GM23338 (cell line): ENCODE measurements around the gene DCTPP1. TPM values are rescaled to one million over a fixed set of nuclear protein-coding genes. Genes with fewer than 3 reads are reported as not detected.

Experiments used
- ATAC-seq: fragments of 200-7000 bp; cut with Tn5 transposase; 3 replicates; pipeline ENCODE4 v1.9.1; 2020
- DNase-seq: peaks from one replicate; pipeline ENCODE4 v3.0.0-alpha.2; 2015; ENCODE audit warnings: low spot score
- H2AFZ ChIP-seq: fragments of 200-600 bp; sonication (generic); 2 replicates; pipeline ENCODE4 v1.8.0; 2016; ENCODE audit warnings: antibody characterized with exemption, mild to moderate bottlenecking, moderate library complexity
- H3F3A ChIP-seq: fragments of 200-600 bp; sonication (generic); replicated peaks from 2 replicates; pipeline ENCODE4 v1.8.0; 2017; ENCODE audit warnings: antibody characterized with exemption, mixed run types, low read depth
- H3K27ac ChIP-seq: fragments of 200-600 bp; sonication (generic); 2 replicates; pipeline ENCODE4 v1.6.1; 2016; ENCODE audit warnings: low read depth
- H3K27me3 ChIP-seq: fragments of 200-600 bp; sonication (generic); 2 replicates; pipeline ENCODE4 v1.8.0; 2016; ENCODE audit warnings: mild to moderate bottlenecking, mixed run types, moderate library complexity; ENCODE audit not compliant: insufficient read depth
- H3K36me3 ChIP-seq: fragments of 200-600 bp; sonication (generic); 2 replicates; pipeline ENCODE4 v1.8.0; 2016; ENCODE audit warnings: mild to moderate bottlenecking; ENCODE audit not compliant: insufficient read depth
- H3K4me1 ChIP-seq: fragments of 200-600 bp; sonication (generic); 2 replicates; pipeline ENCODE4 v1.8.0; 2016; ENCODE audit warnings: mild to moderate bottlenecking, moderate library complexity; ENCODE audit not compliant: insufficient read depth
- H3K4me2 ChIP-seq: fragments of 200-600 bp; sonication (generic); 2 replicates; pipeline ENCODE4 v1.7.1; 2017; ENCODE audit warnings: mixed run types
- H3K4me3 ChIP-seq: fragments of 200-600 bp; sonication (generic); 2 replicates; pipeline ENCODE4 v1.6.1; 2016; ENCODE audit warnings: mixed run types
- H3K79me2 ChIP-seq: fragments of 200-600 bp; sonication (generic); replicated peaks from 2 replicates; pipeline ENCODE4 v1.8.0; 2017; ENCODE audit warnings: mild to moderate bottlenecking; ENCODE audit not compliant: insufficient read depth
- H3K9me2 ChIP-seq: fragments of 200-600 bp; sonication (generic); 2 replicates; pipeline ENCODE4 v1.8.0; 2017; ENCODE audit not compliant: insufficient read depth
- H4K20me1 ChIP-seq: fragments of 200-600 bp; sonication (generic); replicated peaks from 2 replicates; pipeline ENCODE4 v1.8.0; 2017; ENCODE audit warnings: mild to moderate bottlenecking; ENCODE audit not compliant: insufficient read depth
- H3K27ac Mint-ChIP-seq: 2 replicates; pipeline ENCODE4 v1.8.0; 2020; ENCODE audit warnings: inconsistent platforms, mild to moderate bottlenecking, moderate library complexity, mixed read lengths
- H3K27me3 Mint-ChIP-seq: 3 replicates; pipeline ENCODE4 v1.8.0; 2022; ENCODE audit warnings: low read depth, mild to moderate bottlenecking, moderate library complexity, mixed read lengths, inconsistent platforms; ENCODE audit not compliant: insufficient read depth, poor library complexity
- H3K36me3 Mint-ChIP-seq: 3 replicates; pipeline ENCODE4 v1.8.0; 2021; ENCODE audit warnings: low read depth, mild to moderate bottlenecking, inconsistent platforms, moderate library complexity, mixed read lengths
- H3K4me1 Mint-ChIP-seq: 3 replicates; pipeline ENCODE4 v1.8.0; 2020; ENCODE audit warnings: mild to moderate bottlenecking, inconsistent platforms, mixed read lengths
- H3K4me3 Mint-ChIP-seq: 3 replicates; pipeline ENCODE4 v1.8.0; 2021; ENCODE audit warnings: moderate library complexity, mild to moderate bottlenecking, inconsistent platforms, mixed read lengths
- H3K9me3 Mint-ChIP-seq: 3 replicates; pipeline ENCODE4 v1.8.0; 2020; ENCODE audit warnings: moderate library complexity, mild to moderate bottlenecking, inconsistent platforms, mixed read lengths
- CREB1 ChIP-seq: fragments of 250-450 bp; sonication (Bioruptor Pico); IDR thresholded peaks from 2 replicates; pipeline ENCODE4 v1.5.0; 2020; ENCODE audit warnings: low read depth, mild to moderate bottlenecking, moderate library complexity
- CTCF ChIP-seq, 2 experiments: fragments of 200-600 bp in 1 of 2; sonication (generic) in 1 of 2; conservative IDR thresholded peaks; 2 replicates each; pipeline versions ENCODE4 v1.5.1 to v1.6.1; 2016 to 2017; ENCODE audit warnings: antibody characterized with exemption in 2 of 2, low read depth in 2 of 2, mild to moderate bottlenecking in 2 of 2, moderate library complexity in 1 of 2
- ETS1 ChIP-seq: IDR thresholded peaks from 2 replicates; pipeline ENCODE4 v1.6.1; 2016; ENCODE audit warnings: antibody characterized with exemption
- EZH2 ChIP-seq: fragments of 200-600 bp; sonication (generic); IDR thresholded peaks from one replicate; pipeline ENCODE4 v1.8.0; 2017; ENCODE audit warnings: antibody characterized with exemption, mild to moderate bottlenecking, low read depth; ENCODE audit not compliant: unreplicated experiment
- EZH2phosphoT487 ChIP-seq: fragments of 200-600 bp; sonication (generic); IDR thresholded peaks from one replicate; pipeline ENCODE4 v1.8.1; 2018; ENCODE audit warnings: antibody characterized with exemption; ENCODE audit not compliant: unreplicated experiment
- JUNB ChIP-seq: IDR thresholded peaks from one replicate; pipeline ENCODE4 v1.6.1; 2016; ENCODE audit warnings: antibody characterized with exemption; ENCODE audit not compliant: unreplicated experiment
- NANOG ChIP-seq: IDR thresholded peaks from 2 replicates; pipeline ENCODE4 v1.6.1; 2016; ENCODE audit warnings: antibody characterized with exemption, borderline replicate concordance
- POLR2AphosphoS5 ChIP-seq: IDR thresholded peaks from 2 replicates; pipeline ENCODE4 v1.6.1; 2016; ENCODE audit warnings: antibody characterized with exemption, low read depth
- REST ChIP-seq: IDR thresholded peaks from one replicate; pipeline ENCODE4 v1.6.1; 2018; ENCODE audit warnings: antibody characterized with exemption; ENCODE audit not compliant: unreplicated experiment
- STAT1 ChIP-seq: IDR thresholded peaks from one replicate; pipeline ENCODE4 v1.6.1; 2016; ENCODE audit warnings: antibody characterized with exemption; ENCODE audit not compliant: unreplicated experiment
- ZNF114 ChIP-seq: fragments of 250-450 bp; sonication (Bioruptor Pico); IDR thresholded peaks from 2 replicates; pipeline ENCODE4 v1.5.0; 2020; ENCODE audit warnings: mild to moderate bottlenecking, moderate library complexity
- ZNF331 ChIP-seq: fragments of 250-450 bp; sonication (Bioruptor Pico); IDR thresholded peaks from 2 replicates; pipeline ENCODE4 v1.5.0; 2020; ENCODE audit warnings: low read depth, mild to moderate bottlenecking, moderate library complexity
- ZNF462 ChIP-seq: fragments of 250-450 bp; sonication (Bioruptor Pico); IDR thresholded peaks from 2 replicates; pipeline ENCODE4 v1.5.0; 2020; ENCODE audit warnings: mild to moderate bottlenecking, moderate library complexity
- polyA plus RNA-seq: library from polyadenylated mRNA; unstranded; fragments of >200 nt; fragmentation: Nextera tagmentation; extraction: Ambion mirVana; gene quantifications from 2 replicates; pipeline ENCODE4 v1.2.1, GENCODE V29; 2016
- total RNA-seq: library from RNA; depleted of rRNA; stranded (reverse); fragments of >200 nt; shearing (Covaris generic); gene quantifications from 2 replicates; pipeline ENCODE4 v1.2.3, GENCODE V29; 2014

DCTPP1 gene
- total and polyA plus RNA-seq, 2 experiments from 2014 or later: 54.1 to 58.3 TPM

- no peaks in the 10 kb centered on the region for H4K20me1 ChIP-seq
- no peaks in the 10 kb centered on the region for H3K27me3 ChIP-seq
- peaks cover 10% of the 10 kb centered on the region; the same call in 1 of the 2 replicates for H3F3A ChIP-seq
- H3K4me3 ChIP-seq: no peak overlapping the region
- H3K4me1 ChIP-seq: no peaks in the 10 kb centered on the region
- TF ChIP-seq EZH2 (no peak), EZH2phosphoT487 (no peak), ZNF462 (CRISPR knock-in tag) (no peak), POLR2AphosphoS5 (no peak), NANOG (no peak), ZNF114 (CRISPR knock-in tag) (no peak), ZNF331 (CRISPR knock-in tag) (no peak), ETS1 (no peak), CTCF (conservative IDR thresholded peaks at IDR 0.05; ENCODE audit: low read depth in 2 of 2) (no peak), CREB1 (CRISPR knock-in tag) (no peak), JUNB (no peak), STAT1 (no peak), REST (no peak)
- 0 out of 2 replicates have a peak, but pooled peaks cover 4% of the 10 kb centered on the region for H3K79me2 ChIP-seq
- no peak overlapping the region for H2AFZ ChIP-seq
- no peak overlapping the region for H3K4me2 ChIP-seq
- Mint-ChIP-seq H3K27me3 (peaks cover 9% of the 10 kb centered on the region), H3K4me3 (no peak overlapping the region; the same call in 2 of the 3 replicates), H3K36me3 (peaks cover 3% of the 10 kb centered on the region; the same call in 2 of the 3 replicates), H3K4me1 (peaks cover 10% of the 10 kb centered on the region; the same call in 1 of the 3 replicates), H3K27ac (no peak overlapping the region), H3K9me3 (no peaks in the 10 kb centered on the region; the same call in none of the 3 replicates)
- H3K27ac ChIP-seq: no peak overlapping the region
- no peak for DNase-seq
- H3K36me3 ChIP-seq: no peaks in the 10 kb centered on the region
- ATAC-seq: no peak
- H3K9me2 ChIP-seq: no peaks in the 10 kb centered on the region
These were observed 46.3 kb downstream of the DCTPP1 start for GRCh38 chr16:30383521-30383920.
